Ishikawa (cell line): ENCODE results near the gene ATP2A3.

ENCODE experiments used
- CEBPB ChIP-seq: IDR thresholded peaks from 2 replicates; pipeline ENCODE4 v1.6.1; 2012
- CREB1 ChIP-seq: IDR thresholded peaks from 2 replicates; pipeline ENCODE4 v1.6.1; 2012; ENCODE audit warnings: low read depth
- EGR1 ChIP-seq: IDR thresholded peaks from 2 replicates; pipeline ENCODE4 v1.6.1; 2012
- EP300 ChIP-seq: IDR thresholded peaks from 2 replicates; pipeline ENCODE4 v1.6.1; 2012; ENCODE audit warnings: borderline replicate concordance
- FOXM1 ChIP-seq: IDR thresholded peaks from 2 replicates; pipeline ENCODE4 v1.6.1; 2012; ENCODE audit warnings: low read depth, borderline replicate concordance
- MAX ChIP-seq: IDR thresholded peaks from 2 replicates; pipeline ENCODE4 v1.6.1; 2012
- NFIC ChIP-seq: IDR thresholded peaks from 2 replicates; pipeline ENCODE4 v1.6.1; 2012
- RAD21 ChIP-seq: IDR thresholded peaks from 2 replicates; pipeline ENCODE4 v1.6.1; 2012; ENCODE audit warnings: low read depth
- TAF1 ChIP-seq: IDR thresholded peaks from 2 replicates; pipeline ENCODE4 v1.6.1; 2012; ENCODE audit warnings: low read depth, mild to moderate bottlenecking
- TCF12 ChIP-seq: IDR thresholded peaks from 2 replicates; pipeline ENCODE4 v1.6.1; 2012; ENCODE audit warnings: low read depth
- TEAD4 ChIP-seq: IDR thresholded peaks from 2 replicates; pipeline ENCODE4 v1.6.1; 2012
- USF1 ChIP-seq: IDR thresholded peaks from 2 replicates; pipeline ENCODE4 v1.6.1; 2012
- YY1 ChIP-seq: IDR thresholded peaks from 2 replicates; pipeline ENCODE4 v1.6.1; 2012; ENCODE audit warnings: low read depth
- ZBTB7A ChIP-seq: IDR thresholded peaks from 2 replicates; pipeline ENCODE4 v1.6.1; 2012; ENCODE audit warnings: low read depth
- TF ChIP-seq, protein P1 (sequence below): IDR thresholded peaks from 2 replicates; pipeline ENCODE4 v1.6.1; 2012; ENCODE audit warnings: low read depth, mild to moderate bottlenecking

Gene ATP2A3

GRCh38 chr17:3903051-3903825 is 61.0 kb downstream of the ATP2A3 start:
- TF ChIP-seq CREB1 (no peak), EGR1 (no peak), TCF12 (no peak), YY1 (no peak), TEAD4 (no peak), CEBPB (no peak), MAX (no peak), TAF1 (no peak), NFIC (no peak), RAD21 (no peak), FOXM1 (no peak), ZBTB7A (no peak), USF1 (no peak), EP300 (no peak)
- TF ChIP-seq, protein P1, sequence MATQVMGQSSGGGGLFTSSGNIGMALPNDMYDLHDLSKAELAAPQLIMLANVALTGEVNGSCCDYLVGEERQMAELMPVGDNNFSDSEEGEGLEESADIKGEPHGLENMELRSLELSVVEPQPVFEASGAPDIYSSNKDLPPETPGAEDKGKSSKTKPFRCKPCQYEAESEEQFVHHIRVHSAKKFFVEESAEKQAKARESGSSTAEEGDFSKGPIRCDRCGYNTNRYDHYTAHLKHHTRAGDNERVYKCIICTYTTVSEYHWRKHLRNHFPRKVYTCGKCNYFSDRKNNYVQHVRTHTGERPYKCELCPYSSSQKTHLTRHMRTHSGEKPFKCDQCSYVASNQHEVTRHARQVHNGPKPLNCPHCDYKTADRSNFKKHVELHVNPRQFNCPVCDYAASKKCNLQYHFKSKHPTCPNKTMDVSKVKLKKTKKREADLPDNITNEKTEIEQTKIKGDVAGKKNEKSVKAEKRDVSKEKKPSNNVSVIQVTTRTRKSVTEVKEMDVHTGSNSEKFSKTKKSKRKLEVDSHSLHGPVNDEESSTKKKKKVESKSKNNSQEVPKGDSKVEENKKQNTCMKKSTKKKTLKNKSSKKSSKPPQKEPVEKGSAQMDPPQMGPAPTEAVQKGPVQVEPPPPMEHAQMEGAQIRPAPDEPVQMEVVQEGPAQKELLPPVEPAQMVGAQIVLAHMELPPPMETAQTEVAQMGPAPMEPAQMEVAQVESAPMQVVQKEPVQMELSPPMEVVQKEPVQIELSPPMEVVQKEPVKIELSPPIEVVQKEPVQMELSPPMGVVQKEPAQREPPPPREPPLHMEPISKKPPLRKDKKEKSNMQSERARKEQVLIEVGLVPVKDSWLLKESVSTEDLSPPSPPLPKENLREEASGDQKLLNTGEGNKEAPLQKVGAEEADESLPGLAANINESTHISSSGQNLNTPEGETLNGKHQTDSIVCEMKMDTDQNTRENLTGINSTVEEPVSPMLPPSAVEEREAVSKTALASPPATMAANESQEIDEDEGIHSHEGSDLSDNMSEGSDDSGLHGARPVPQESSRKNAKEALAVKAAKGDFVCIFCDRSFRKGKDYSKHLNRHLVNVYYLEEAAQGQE, result no peak

GRCh38 chr17:3900646-3901045 is 63.6 kb downstream of the ATP2A3 start:
- TF ChIP-seq MAX (no peak), TCF12 (no peak), USF1 (no peak), CREB1 (no peak), FOXM1 (no peak), TAF1 (no peak), ZBTB7A (no peak), NFIC (no peak), EGR1 (no peak), CEBPB (no peak), YY1 (no peak), TEAD4 (no peak), EP300 (no peak), RAD21 (no peak)
- TF ChIP-seq, protein P1, result no peak

- TF ChIP-seq YY1 (no peak), EP300 (no peak), ZBTB7A (no peak), EGR1 (no peak), NFIC (no peak), USF1 (no peak), CEBPB (no peak), CREB1 (no peak), FOXM1 (no peak), TAF1 (no peak), MAX (no peak), TEAD4 (no peak), TCF12 (no peak), RAD21 (no peak)
- TF ChIP-seq, protein P1, result no peak
These were observed 66.5 kb downstream of the ATP2A3 start for GRCh38 chr17:3897731-3898130.
